Measurements from ENCODE around the gene NPAS2.

The NPAS2 gene

DNA sequence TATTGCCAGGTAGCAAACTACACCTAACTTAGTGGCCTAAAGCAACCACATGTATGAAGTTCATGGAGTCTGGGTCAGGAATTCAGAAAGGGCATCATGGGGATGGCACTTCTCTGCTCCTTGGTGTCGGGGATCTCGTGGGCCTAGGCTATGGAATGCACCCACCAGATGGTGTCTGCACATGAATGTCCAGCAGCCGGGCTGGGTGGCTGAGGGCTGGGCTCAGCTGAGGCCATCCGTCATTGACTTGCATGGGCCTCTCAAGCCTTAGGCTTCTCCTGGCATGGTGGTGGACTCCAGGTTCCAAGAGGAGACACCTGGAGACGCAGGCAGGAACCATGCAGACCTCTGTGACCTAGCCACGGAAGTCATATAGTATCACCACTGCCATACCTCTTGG lies 156.1 kb downstream of the NPAS2 start:
- no peak for DNase-seq

DNA sequence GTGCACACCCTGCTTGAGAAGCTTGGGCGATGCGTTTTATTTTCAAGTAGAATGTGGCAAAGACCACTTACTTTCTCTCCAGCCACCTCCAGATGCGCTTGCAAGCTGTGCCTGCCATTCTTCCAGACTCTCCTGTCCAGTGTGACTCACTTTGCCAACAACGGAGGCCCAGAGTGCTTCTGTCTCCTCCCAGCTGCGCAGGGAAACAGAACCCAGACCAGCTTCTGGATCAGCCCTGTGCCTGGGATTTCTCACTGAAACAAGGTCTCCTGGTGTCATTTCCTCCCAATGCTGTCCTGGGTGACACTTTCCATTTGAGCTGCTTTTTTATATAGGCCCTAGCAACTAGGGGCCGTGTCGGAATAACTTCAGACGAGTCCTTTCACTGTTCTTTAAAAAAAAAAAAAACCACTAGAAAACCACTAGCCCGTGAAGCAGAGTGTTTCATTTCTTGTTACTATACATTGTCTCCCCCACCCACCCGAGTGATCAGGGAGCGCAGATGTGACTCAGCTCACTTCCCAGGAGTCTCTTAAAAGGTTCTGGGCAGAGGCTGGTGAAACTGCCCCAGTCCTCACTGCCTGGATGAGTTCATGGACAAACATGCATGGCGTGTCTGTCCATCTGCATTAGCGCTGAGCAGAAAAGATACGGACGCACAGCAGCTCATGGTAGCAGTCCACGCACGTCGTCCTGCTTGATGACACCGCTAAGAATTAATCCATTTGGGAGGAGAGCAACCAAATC lies 156.9 kb downstream of the NPAS2 start:
- no peak for DNase-seq

GRCh38 chr2:100977511-100977910 lies 157.6 kb downstream of the NPAS2 start:
- DNase-seq = no peak

DNA sequence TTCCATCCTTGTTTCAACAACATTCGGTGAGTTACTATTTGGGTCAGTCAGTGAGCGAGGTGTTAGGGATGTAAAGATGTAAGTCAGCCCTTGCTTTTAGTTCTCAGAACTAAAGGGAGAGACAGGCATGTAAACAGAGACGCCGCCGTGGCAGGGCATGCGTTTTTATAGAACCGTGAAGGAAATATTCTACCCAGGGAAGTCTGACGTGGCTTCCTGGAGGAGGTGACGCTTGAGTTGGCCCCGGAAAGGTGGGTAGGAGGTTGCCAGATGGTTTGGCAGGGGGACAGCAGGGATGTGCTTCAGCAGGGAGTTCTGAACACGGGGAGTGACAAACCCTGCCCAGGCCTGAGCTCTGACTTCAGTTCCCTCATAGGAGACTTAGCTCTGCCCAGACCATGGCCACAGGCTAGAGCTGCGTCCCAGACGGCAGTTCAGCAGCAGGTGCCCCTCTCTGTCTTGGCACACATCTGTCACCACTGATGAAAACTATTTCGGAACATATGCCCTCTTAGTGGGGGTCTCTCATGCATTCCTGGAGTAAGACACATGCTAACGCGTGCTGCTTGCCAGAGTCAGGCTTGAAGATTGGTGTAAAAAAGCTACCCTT lies 158.7 kb downstream of the NPAS2 start:
- DNase-seq = no peak

DNA sequence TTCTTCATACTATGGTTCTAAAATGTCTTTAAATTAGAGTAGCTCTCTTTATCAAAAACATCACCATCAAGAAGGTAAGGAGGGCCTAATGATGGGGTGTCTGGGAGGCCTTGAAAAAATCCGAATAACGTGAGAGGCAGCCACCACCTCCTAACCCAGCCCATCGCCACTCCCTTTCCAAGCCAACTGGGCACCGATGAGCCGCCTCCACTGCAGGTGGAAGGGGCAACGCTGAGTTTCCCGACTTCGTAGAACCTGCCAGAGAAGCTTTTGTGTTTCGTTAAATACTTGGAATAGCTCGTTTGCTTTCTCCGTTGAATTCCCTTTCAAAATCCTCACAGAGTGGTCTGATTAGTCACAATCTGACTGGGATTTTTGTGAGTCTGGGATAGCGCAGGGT lies 160.1 kb downstream of the NPAS2 start:
- no peak for DNase-seq

DNA sequence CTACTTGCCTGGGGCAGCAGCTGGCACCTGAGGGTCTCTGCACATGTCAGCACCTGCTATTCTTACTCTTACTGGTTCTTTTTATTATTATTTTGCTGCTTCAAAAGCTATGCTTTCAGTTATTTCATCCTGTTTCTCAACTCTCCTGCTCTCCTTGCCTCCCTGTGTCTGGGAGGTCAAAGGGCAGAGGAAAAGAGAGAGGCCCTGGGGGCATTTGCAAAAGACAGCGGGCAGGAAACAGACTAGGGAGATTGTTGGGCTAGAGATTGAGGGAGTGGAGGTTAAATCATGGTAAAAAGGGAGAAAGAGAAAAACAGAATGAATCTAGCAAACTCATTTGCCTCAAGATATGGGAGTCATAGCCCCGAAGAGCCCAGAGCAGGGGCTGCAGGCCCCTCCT lies 161.1 kb downstream of the NPAS2 start:
- no peak for DNase-seq

DNA sequence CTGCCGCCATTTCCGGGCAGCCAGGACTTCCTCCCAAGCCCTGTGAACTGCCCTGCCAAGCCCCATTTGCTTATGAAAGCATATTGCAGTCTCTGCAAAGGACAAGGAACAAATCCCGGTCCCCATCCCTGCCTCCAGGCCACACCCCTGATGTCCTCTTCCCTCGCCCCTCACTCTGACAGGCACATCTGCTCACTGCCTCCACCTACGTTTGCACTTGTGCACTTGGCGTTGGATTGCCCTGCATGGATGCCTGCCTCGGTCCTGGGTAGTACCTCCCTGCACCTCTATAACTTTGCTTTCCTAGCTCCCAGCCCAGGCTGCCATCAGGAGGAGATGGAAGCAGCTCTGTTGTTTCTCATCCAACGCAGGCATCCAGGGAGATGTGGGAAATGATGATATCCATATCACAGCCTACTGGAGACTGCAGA lies 162.5 kb downstream of the NPAS2 start:
- DNase-seq = no peak

DNA sequence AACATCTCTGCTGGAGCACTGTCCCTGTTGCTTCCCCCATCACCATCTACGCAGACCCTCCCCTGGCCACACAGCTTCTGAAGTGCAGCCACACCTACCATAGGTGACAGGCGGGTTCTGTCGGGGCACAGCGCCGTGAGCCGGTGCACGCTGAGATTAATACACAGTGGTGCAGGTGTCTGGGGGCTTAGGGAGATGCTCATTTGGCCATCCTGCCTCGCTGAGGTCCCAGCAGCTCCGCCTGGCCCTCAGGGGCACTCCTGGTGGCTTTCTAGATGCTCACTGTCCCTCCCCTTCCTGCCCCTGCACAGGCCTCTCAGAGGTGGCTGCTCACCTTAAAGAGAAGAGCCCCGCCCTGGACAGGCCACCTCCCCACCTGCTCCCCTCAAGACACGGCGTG lies 163.3 kb downstream of the NPAS2 start:
- no peak for DNase-seq

- no peak for DNase-seq
These were observed 163.9 kb downstream of the NPAS2 start for GRCh38 chr2:100983684-100984310.

- DNase-seq = peak; percentile 69
These were observed 165.0 kb downstream of the NPAS2 start for GRCh38 chr2:100984892-100985307.

DNA sequence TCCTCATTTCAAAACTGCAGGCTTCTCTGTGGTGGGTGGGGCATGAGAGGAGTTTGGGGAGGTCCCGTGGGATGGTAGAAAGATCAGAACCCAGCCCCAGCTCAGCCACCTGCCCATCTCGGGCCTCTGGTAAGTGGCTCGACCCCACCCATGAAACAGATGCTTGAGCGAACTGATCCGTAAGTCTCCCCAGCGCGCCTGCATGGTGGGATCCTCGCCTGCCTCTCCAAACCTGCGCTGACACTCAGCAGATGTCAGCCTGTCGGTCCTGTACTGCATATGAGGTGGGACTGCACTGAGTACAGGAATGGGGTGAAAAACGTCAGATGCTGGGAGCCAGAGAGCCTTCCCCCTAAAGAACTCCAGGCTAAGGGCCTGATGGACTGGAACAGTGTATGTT lies 166.2 kb downstream of the NPAS2 start:
- no peak for DNase-seq

- DNase-seq = no peak
These were observed 167.6 kb downstream of the NPAS2 start for GRCh38 chr2:100987536-100987935.

DNA sequence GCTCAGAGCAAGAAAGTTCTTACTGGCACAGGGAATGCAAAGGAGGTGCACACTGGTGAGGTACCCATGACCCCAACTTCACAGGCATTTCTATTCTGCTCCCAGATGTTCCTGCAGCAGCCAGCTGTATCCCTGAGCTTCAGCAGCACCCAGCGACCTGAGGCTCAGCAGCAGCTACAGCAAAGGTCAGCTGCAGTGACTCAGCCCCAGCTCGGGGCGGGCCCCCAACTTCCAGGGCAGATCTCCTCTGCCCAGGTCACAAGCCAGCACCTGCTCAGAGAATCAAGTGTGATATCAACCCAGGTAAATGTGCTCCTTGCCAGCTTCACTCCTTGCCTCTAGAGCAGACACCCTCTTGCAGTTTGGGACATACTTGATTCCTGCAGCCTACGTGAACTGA lies 168.0 kb downstream of the NPAS2 start:
- no peak for DNase-seq

- no peak for DNase-seq
These were observed 168.9 kb downstream of the NPAS2 start for GRCh38 chr2:100988630-100989417.

DNA sequence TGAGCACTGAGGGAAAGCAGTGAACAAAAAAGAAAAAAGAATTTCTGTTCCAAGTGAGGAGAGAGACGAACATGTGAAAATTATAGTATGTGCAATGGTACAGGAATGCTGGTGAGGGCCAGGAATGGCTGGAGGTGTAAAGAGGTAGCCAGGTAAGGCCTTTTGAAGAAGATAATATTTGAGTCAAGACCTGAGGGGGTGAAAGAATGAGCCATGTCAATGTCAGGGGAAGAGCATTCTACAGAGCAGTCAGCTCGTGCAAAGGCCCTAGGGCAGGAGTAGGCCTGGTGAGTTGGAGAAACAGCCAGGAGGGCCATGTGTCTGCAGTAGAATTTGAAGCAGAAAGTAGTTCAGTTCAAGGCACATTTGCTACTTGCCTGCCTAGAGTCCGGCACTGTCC lies 169.7 kb downstream of the NPAS2 start:
- DNase-seq = no peak

DNA sequence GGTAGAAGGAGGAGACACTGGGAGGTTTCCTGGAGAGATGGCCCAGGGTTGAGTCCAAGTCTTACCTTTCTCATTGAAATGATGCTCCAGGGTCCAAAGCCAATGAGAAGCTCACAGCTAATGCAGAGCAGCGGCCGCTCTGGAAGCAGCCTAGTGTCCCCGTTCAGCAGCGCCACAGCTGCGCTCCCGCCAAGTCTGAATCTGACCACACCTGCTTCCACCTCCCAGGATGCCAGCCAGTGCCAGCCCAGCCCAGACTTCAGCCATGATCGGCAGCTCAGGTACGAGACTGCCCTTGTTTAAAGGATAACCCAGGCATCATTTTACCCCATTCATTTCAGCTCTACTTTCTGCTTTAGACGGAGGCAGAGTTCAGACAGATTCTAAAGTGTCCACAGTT lies 170.2 kb downstream of the NPAS2 start:
- DNase-seq = no peak

GRCh38 chr2:100990650-100991403 lies 170.9 kb downstream of the NPAS2 start:
- DNase-seq = no peak

GRCh38 chr2:100991404-100991773 lies 171.4 kb downstream of the NPAS2 start:
- no peak for DNase-seq

DNA sequence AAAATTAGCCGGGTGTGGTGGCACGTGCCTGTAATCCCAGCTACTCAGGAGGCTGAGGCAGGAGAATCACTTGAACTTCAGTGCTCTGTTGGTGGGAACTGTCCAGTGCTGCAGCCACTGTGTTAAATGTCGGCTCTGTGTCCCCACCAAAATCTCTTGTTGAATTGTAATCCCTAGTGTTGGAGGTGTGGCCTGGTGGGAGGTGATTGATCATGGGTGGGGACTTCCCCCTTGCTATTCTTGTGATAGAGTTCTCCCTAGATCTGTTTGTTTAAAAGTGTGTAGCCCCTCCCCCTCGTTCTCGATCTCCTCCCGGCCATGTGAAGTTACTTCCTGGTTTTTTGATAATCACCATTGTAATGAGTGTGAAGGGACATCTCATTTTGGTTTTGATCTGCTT lies 172.3 kb downstream of the NPAS2 start:
- DNase-seq = no peak

DNA sequence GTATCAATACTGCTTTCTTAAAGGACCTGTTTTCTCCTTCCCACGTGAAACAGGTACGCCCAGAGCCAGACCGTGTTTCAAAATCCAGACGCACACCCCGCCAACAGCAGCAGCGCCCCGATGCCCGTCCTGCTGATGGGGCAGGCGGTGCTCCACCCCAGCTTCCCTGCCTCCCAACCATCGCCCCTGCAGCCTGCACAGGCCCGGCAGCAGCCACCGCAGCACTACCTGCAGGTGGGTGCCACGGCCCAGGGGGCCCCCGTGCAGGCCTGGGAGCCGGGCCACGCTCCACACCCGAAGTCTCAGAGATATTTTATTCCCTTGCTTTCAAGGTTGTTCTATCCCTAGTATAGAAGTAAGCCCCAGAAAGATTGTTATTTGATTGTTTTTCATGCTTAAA lies 173.4 kb downstream of the NPAS2 start:
- DNase-seq = no peak

- no peak for DNase-seq
These were observed 175.6 kb downstream of the NPAS2 start for GRCh38 chr2:100995309-100996075.

All from activated CD4-positive, alpha-beta T cell treated with anti-CD3 and anti-CD28 coated beads for 1 hour (primary cell).